Fibroblast of lung (primary cell): ENCODE measurements around the gene FHIT.

ENCODE experiments used
- CTCF ChIP-seq, 2 donors: IDR thresholded peaks in 1 of 2; conservative IDR thresholded peaks in 1 of 2; 1 replicate in 1 of 2; 2 replicates in 1 of 2; pipeline ENCODE4 v1.5.1; 2011 to 2012; ENCODE audit warnings: low read length in 2 of 2, control low read depth in 1 of 2, inconsistent platforms in 1 of 2, low read depth in 1 of 2, mild to moderate bottlenecking in 1 of 2
- EZH2 ChIP-seq: IDR thresholded peaks from 2 replicates; pipeline ENCODE4 v1.5.1; 2012; ENCODE audit warnings: low read length, control low read depth, mild to moderate bottlenecking; ENCODE audit errors: missing control alignments

GRCh38 chr3:60935709-60936108, 315.5 kb downstream of the FHIT start:
- no peak for TF ChIP-seq EZH2
- no peak for TF ChIP-seq CTCF (conservative IDR thresholded peaks at IDR 0.05 in 1 of 2, IDR thresholded peaks at IDR 0.05 in 1 of 2; ENCODE audit: low read depth in 1 of 2, low read length in 2 of 2)
